H9 (cell line): Measurements from ENCODE around the gene CLEC16A. TPM values are rescaled to one million over a fixed set of nuclear protein-coding genes. Genes with fewer than 3 reads are reported as not detected.

ENCODE experiments used
- DNase-seq: peaks from one replicate; pipeline ENCODE4 v3.0.0-alpha.2; 2017
- H2AFZ ChIP-seq: one replicate; pipeline ENCODE4 v1.6.1; 2013; ENCODE audit warnings: mild to moderate bottlenecking, low read length, control low read depth, moderate library complexity
- H2AK5ac ChIP-seq: 2 replicates; pipeline ENCODE4 v1.6.1; 2013; ENCODE audit warnings: low read length, control low read depth, mixed read lengths; ENCODE audit not compliant: insufficient read length
- H2BK120ac ChIP-seq: one replicate; pipeline ENCODE4 v1.6.1; 2013; ENCODE audit warnings: low read depth, mild to moderate bottlenecking, low read length, control low read depth, inconsistent platforms; ENCODE audit not compliant: poor library complexity, severe bottlenecking
- H2BK12ac ChIP-seq: 2 replicates; pipeline ENCODE4 v1.6.1; 2013; ENCODE audit warnings: low read length, control low read depth, mixed read lengths, low read depth; ENCODE audit not compliant: insufficient read length
- H2BK15ac ChIP-seq: 2 replicates; pipeline ENCODE4 v1.6.1; 2013; ENCODE audit warnings: low read depth, low read length, control low read depth
- H2BK20ac ChIP-seq: one replicate; pipeline ENCODE4 v1.6.1; 2013; ENCODE audit warnings: low read depth, mild to moderate bottlenecking, low read length, control low read depth, inconsistent platforms; ENCODE audit not compliant: poor library complexity, severe bottlenecking
- H2BK5ac ChIP-seq: 2 replicates; pipeline ENCODE4 v1.6.1; 2013; ENCODE audit warnings: low read length, control low read depth, mixed read lengths; ENCODE audit not compliant: insufficient read length
- H3K14ac ChIP-seq: 2 replicates; pipeline ENCODE4 v1.6.1; 2013; ENCODE audit warnings: low read length, control low read depth; ENCODE audit not compliant: insufficient read depth
- H3K18ac ChIP-seq: 2 replicates; pipeline ENCODE4 v1.6.1; 2013; ENCODE audit warnings: low read depth, mild to moderate bottlenecking, mixed read lengths, low read length, control low read depth; ENCODE audit not compliant: insufficient read length
- H3K23ac ChIP-seq: 2 replicates; pipeline ENCODE4 v1.6.1; 2013; ENCODE audit warnings: low read length, control low read depth, mixed read lengths, low read depth; ENCODE audit not compliant: insufficient read length
- H3K23me2 ChIP-seq: 2 replicates; pipeline ENCODE4 v1.6.1; 2013; ENCODE audit warnings: low read depth, mild to moderate bottlenecking, mixed read lengths, low read length, control low read depth; ENCODE audit not compliant: insufficient read length, poor library complexity, severe bottlenecking
- H3K27ac ChIP-seq: 2 replicates; pipeline ENCODE4 v1.5.1; 2013; ENCODE audit warnings: low read length, control low read depth, mixed read lengths, low read depth; ENCODE audit not compliant: insufficient read length
- H3K27me3 ChIP-seq: 2 replicates; pipeline ENCODE4 v1.6.1; 2013; ENCODE audit warnings: low read length, control low read depth, inconsistent platforms; ENCODE audit not compliant: insufficient read depth
- H3K4ac ChIP-seq: 2 replicates; pipeline ENCODE4 v1.6.1; 2013; ENCODE audit warnings: low read depth, mild to moderate bottlenecking, control low read depth, inconsistent platforms, low read length, moderate library complexity
- H3K4me1 ChIP-seq: 2 replicates; pipeline ENCODE4 v1.6.1; 2013; ENCODE audit warnings: low read length, control low read depth, inconsistent platforms; ENCODE audit not compliant: insufficient read depth
- H3K4me2 ChIP-seq: 2 replicates; pipeline ENCODE4 v1.6.1; 2013; ENCODE audit warnings: low read length, control low read depth, mixed read lengths; ENCODE audit not compliant: insufficient read length, insufficient read depth
- H3K56ac ChIP-seq: 2 replicates; pipeline ENCODE4 v1.6.1; 2013; ENCODE audit warnings: low read depth, mild to moderate bottlenecking, mixed read lengths, low read length, control low read depth; ENCODE audit not compliant: insufficient read length
- H3K79me1 ChIP-seq: 2 replicates; pipeline ENCODE4 v1.6.1; 2013; ENCODE audit warnings: low read depth, mild to moderate bottlenecking, moderate library complexity, low read length, control low read depth, inconsistent platforms; ENCODE audit not compliant: insufficient read depth, poor library complexity, severe bottlenecking
- H3K79me2 ChIP-seq: 2 replicates; pipeline ENCODE4 v1.6.1; 2013; ENCODE audit warnings: low read length, control low read depth, inconsistent platforms; ENCODE audit not compliant: insufficient read depth
- H3K9ac ChIP-seq: 2 replicates; pipeline ENCODE4 v1.6.1; 2013; ENCODE audit warnings: low read length, control low read depth, mixed read lengths; ENCODE audit not compliant: insufficient read length; ENCODE audit errors: extremely low read depth
- H3K9me3 ChIP-seq: one replicate; pipeline ENCODE4 v1.6.1; 2013; ENCODE audit warnings: low read depth, low read length, inconsistent platforms; ENCODE audit not compliant: control insufficient read depth
- H3T11ph ChIP-seq: one replicate; pipeline ENCODE4 v1.6.1; 2013; ENCODE audit warnings: mild to moderate bottlenecking, low read length, control low read depth, inconsistent platforms
- H4K20me1 ChIP-seq: one replicate; pipeline ENCODE4 v1.6.1; 2013; ENCODE audit not compliant: control insufficient read depth, insufficient read length, insufficient read depth
- H4K5ac ChIP-seq: 2 replicates; pipeline ENCODE4 v1.6.1; 2013; ENCODE audit warnings: low read depth, mild to moderate bottlenecking, mixed read lengths, low read length, control low read depth; ENCODE audit not compliant: insufficient read length
- H4K8ac ChIP-seq: replicated peaks from 2 replicates; pipeline ENCODE4 v1.6.1; 2013; ENCODE audit warnings: low read length, control low read depth, mixed read lengths, low read depth; ENCODE audit not compliant: insufficient read length
- H4K91ac ChIP-seq: 2 replicates; pipeline ENCODE4 v1.6.1; 2013; ENCODE audit warnings: low read depth, mild to moderate bottlenecking, moderate library complexity, mixed read lengths, low read length, control low read depth; ENCODE audit not compliant: insufficient read length
- H3K27ac Mint-ChIP-seq, 3 experiments: 2 replicates in 2 of 3; 3 replicates in 1 of 3; pipeline ENCODE4 v1.8.0; 2020 to 2021; ENCODE audit warnings: mixed read lengths in 3 of 3, mild to moderate bottlenecking in 1 of 3, moderate library complexity in 1 of 3
- H3K27me3 Mint-ChIP-seq: 2 replicates; pipeline ENCODE4 v1.8.0; 2021; ENCODE audit warnings: low read depth, mild to moderate bottlenecking, moderate library complexity, mixed read lengths
- H3K36me3 Mint-ChIP-seq, 3 experiments: 2 replicates in 2 of 3; 3 replicates in 1 of 3; pipeline ENCODE4 v1.8.0; 2020 to 2021; ENCODE audit warnings: low read depth in 3 of 3, mixed read lengths in 3 of 3; ENCODE audit not compliant: insufficient read depth in 1 of 3
- H3K4me1 Mint-ChIP-seq, 2 experiments: 2 replicates each; pipeline ENCODE4 v1.8.0; 2020; ENCODE audit warnings: mixed read lengths in 2 of 2
- H3K4me3 Mint-ChIP-seq, 2 experiments: 2 replicates in 1 of 2; 3 replicates in 1 of 2; pipeline ENCODE4 v1.8.0; 2020 to 2021; ENCODE audit warnings: mild to moderate bottlenecking in 2 of 2, mixed read lengths in 2 of 2, moderate library complexity in 1 of 2
- H3K9me3 Mint-ChIP-seq, 2 experiments: 2 replicates in 1 of 2; 3 replicates in 1 of 2; pipeline ENCODE4 v1.8.0; 2020; ENCODE audit warnings: mild to moderate bottlenecking in 2 of 2, mixed read lengths in 2 of 2, moderate library complexity in 1 of 2
- CTCF ChIP-seq: fragments of 200-600 bp; sonication (generic); conservative IDR thresholded peaks from 3 replicates; pipeline ENCODE4 v1.8.0; 2021; ENCODE audit warnings: antibody characterized with exemption, mild to moderate bottlenecking
- WGBS: extraction: QIAGEN DNeasy Blood & Tissue Kit; methylation state at CpG from one replicate; pipeline ENCODE4 v1.1.7; 2013; ENCODE audit warnings: missing lambda C conversion rate, low lambda C conversion rate, mixed read lengths; ENCODE audit not compliant: insufficient read length; ENCODE audit errors: extremely low coverage; 5-methylcytosine and 5-hydroxymethylcytosine counted together
- total RNA-seq: library from RNA; stranded (reverse); gene quantifications from 2 replicates; pipeline ENCODE4 v1.2.1, GENCODE V29; 2021

Gene CLEC16A
- total RNA-seq, 1 experiment from 2014 or later, result 15.2 TPM

GRCh38 chr16:11060364-11060763, 116.0 kb downstream of the CLEC16A start:
- H3K27me3 ChIP-seq, result no peaks in the 10 kb centered on the region
- no peak overlapping the region for H3K9ac ChIP-seq
- no peak overlapping the region for H3K23ac ChIP-seq
- H3K56ac ChIP-seq, result no peak overlapping the region
- H4K91ac ChIP-seq, result no peak overlapping the region
- no peaks in the 10 kb centered on the region for H3K79me2 ChIP-seq
- H3K4ac ChIP-seq, result no peak overlapping the region
- H2AK5ac ChIP-seq, result no peak overlapping the region
- Mint-ChIP-seq H3K4me1 (peaks cover 6 to 11% of the 10 kb centered on the region in 2 experiments; a peak in 3 of 4 replicates), H3K4me3 (no peak overlapping the region), H3K27ac (no peak overlapping the region; a peak in 1 of 7 replicates), H3K9me3 (no peaks in the 10 kb centered on the region), H3K27me3 (no peaks in the 10 kb centered on the region), H3K36me3 (peaks cover 0 to 12% (median 0%) of the 10 kb centered on the region in 3 experiments; a peak in 2 of 7 replicates)
- H4K8ac ChIP-seq, result no peak overlapping the region
- no peaks in the 10 kb centered on the region for H3K79me1 ChIP-seq
- no peak for DNase-seq
- H3K14ac ChIP-seq, result no peak overlapping the region
- H2AFZ ChIP-seq, result no peak overlapping the region
- no peak overlapping the region for H3K4me2 ChIP-seq
- H3K27ac ChIP-seq, result no peak overlapping the region
- H4K20me1 ChIP-seq, result no peaks in the 10 kb centered on the region
- H2BK5ac ChIP-seq, result no peak overlapping the region
- no peak overlapping the region for H2BK12ac ChIP-seq
- H4K5ac ChIP-seq, result no peak overlapping the region
- peak overlapping the region; percentile 2 for H2BK120ac ChIP-seq
- no peak for TF ChIP-seq CTCF
- H3K9me3 ChIP-seq, result no peaks in the 10 kb centered on the region
- no peaks in the 10 kb centered on the region for H3K4me1 ChIP-seq
- H2BK20ac ChIP-seq, result no peak overlapping the region
- H3K18ac ChIP-seq, result no peak overlapping the region
- H3K23me2 ChIP-seq, result no peaks in the 10 kb centered on the region
- no peak overlapping the region for H3T11ph ChIP-seq
- WGBS, result no CpG with 5 or more reads among the region's 4 CpGs
- H2BK15ac ChIP-seq, result no peak overlapping the region
